GM23248 (cell line): ENCODE results near the gene SCAF4. TPM values are rescaled to one million over a fixed set of nuclear protein-coding genes. Genes with fewer than 3 reads are reported as not detected.
"Not testable (repeated sequence)": the region's sequence is repeated elsewhere in the genome, so short reads cannot be mapped to it uniquely, and the experiment has no call there.

Experiments
- DNase-seq: peaks from one replicate; pipeline ENCODE4 v3.0.0-alpha.2; 2015
- H2AFZ ChIP-seq: fragments of 200-600 bp; sonication (generic); 2 replicates; pipeline ENCODE4 v1.6.1; 2016; ENCODE audit warnings: antibody characterized with exemption
- H3F3A ChIP-seq: fragments of 200-600 bp; sonication (generic); 2 replicates; pipeline ENCODE4 v1.6.1; 2016; ENCODE audit warnings: mild to moderate bottlenecking, antibody characterized with exemption, mixed run types; ENCODE audit not compliant: insufficient read depth
- H3K27ac ChIP-seq: fragments of 200-600 bp; sonication (generic); 2 replicates; pipeline ENCODE4 v1.5.1; 2016; ENCODE audit warnings: mild to moderate bottlenecking
- H3K27me3 ChIP-seq: fragments of 200-600 bp; sonication (generic); replicated peaks from 2 replicates; pipeline ENCODE4 v1.6.1; 2016; ENCODE audit warnings: mild to moderate bottlenecking; ENCODE audit not compliant: insufficient read depth
- H3K36me3 ChIP-seq: fragments of 200-600 bp; sonication (generic); 2 replicates; pipeline ENCODE4 v1.6.1; 2016; ENCODE audit warnings: low read depth, mild to moderate bottlenecking
- H3K4me1 ChIP-seq: fragments of 200-600 bp; sonication (generic); 2 replicates; pipeline ENCODE4 v1.6.1; 2016; ENCODE audit warnings: mild to moderate bottlenecking; ENCODE audit not compliant: insufficient read depth
- H3K4me2 ChIP-seq: fragments of 200-600 bp; sonication (generic); one replicate; pipeline ENCODE4 v1.6.1; 2016; ENCODE audit warnings: mild to moderate bottlenecking; ENCODE audit not compliant: unreplicated experiment
- H3K4me3 ChIP-seq: fragments of 200-600 bp; sonication (generic); 2 replicates; pipeline ENCODE4 v1.5.1; 2016; ENCODE audit warnings: mild to moderate bottlenecking
- H3K79me2 ChIP-seq: fragments of 200-600 bp; sonication (generic); 2 replicates; pipeline ENCODE4 v1.6.1; 2016; ENCODE audit warnings: mild to moderate bottlenecking; ENCODE audit not compliant: insufficient read depth
- H3K9ac ChIP-seq: fragments of 200-600 bp; sonication (generic); 2 replicates; pipeline ENCODE4 v1.6.1; 2016; ENCODE audit warnings: mild to moderate bottlenecking
- H3K9me2 ChIP-seq: fragments of 200-600 bp; sonication (generic); 2 replicates; pipeline ENCODE4 v1.6.1; 2016; ENCODE audit warnings: mixed run types, mild to moderate bottlenecking, moderate library complexity; ENCODE audit not compliant: insufficient read depth
- H3K9me3 ChIP-seq: fragments of 200-600 bp; sonication (generic); one replicate; pipeline ENCODE4 v1.6.1; 2017; ENCODE audit warnings: low read depth
- H4K20me1 ChIP-seq: fragments of 200-600 bp; sonication (generic); 2 replicates; pipeline ENCODE4 v1.6.0; 2016; ENCODE audit not compliant: insufficient read depth
- EZH2 ChIP-seq: fragments of 200-600 bp; sonication (generic); IDR thresholded peaks from 2 replicates; pipeline ENCODE4 v1.6.1; 2018; ENCODE audit warnings: antibody characterized with exemption, mild to moderate bottlenecking; ENCODE audit not compliant: insufficient read depth, poor library complexity, severe bottlenecking
- EZH2phosphoT487 ChIP-seq: fragments of 200-600 bp; sonication (generic); IDR thresholded peaks from 2 replicates; pipeline ENCODE4 v1.6.1; 2018; ENCODE audit warnings: antibody characterized with exemption, moderate library complexity, mild to moderate bottlenecking, low read depth; ENCODE audit not compliant: insufficient read depth
- WGBS, 2 experiments: methylation state at CpG; one replicate each; pipeline ENCODE4 v1.1.6; 2015 to 2017; ENCODE audit warnings: low lambda C conversion rate in 2 of 2, low coverage in 1 of 2; ENCODE audit errors: missing lambda C conversion rate in 2 of 2; 5-methylcytosine and 5-hydroxymethylcytosine counted together
- in situ Hi-C: fragments of 300-500 bp; cut with MboI; formaldehyde crosslinking; loops from 2 replicates; pipeline ENCODE4 v1.15.0; 2020
- polyA plus RNA-seq: library from polyadenylated mRNA; unstranded; fragments of >200 nt; fragmentation: Nextera tagmentation; extraction: Ambion mirVana; gene quantifications from 2 replicates; pipeline ENCODE4 v1.2.1, GENCODE V29; 2016
- total RNA-seq: library from RNA; depleted of rRNA; stranded (reverse); fragments of >200 nt; shearing (Covaris generic); gene quantifications from 2 replicates; pipeline ENCODE4 v1.2.3, GENCODE V29; 2014

The SCAF4 gene
- total and polyA plus RNA-seq, 2 experiments from 2014 or later = 3.2 to 19.4 TPM

DNA sequence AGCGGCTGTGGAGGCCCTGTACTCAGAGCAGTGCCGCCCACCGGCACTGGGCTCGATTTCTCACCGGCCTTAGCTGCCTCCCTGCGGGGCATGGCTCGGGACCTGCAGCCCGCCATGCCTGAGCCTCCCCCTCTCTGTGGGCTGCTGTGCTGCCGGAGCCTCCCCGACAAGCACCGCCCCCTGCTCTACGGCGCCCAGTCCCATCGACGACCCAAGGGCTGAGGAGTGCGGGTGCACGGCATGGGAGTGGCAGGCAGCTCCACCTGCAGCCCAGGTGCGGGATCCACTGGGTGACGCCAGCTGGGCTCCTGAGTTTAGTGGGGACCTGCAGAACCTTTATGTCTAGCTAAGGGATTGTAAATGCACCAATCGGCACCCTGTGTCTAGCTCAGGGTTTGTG lies 77.6 kb downstream of the SCAF4 start:
- no peaks in the 10 kb centered on the region for H3K79me2 ChIP-seq
- H3K4me2 ChIP-seq = no peak overlapping the region
- H3K9ac ChIP-seq = no peak overlapping the region
- no peaks in the 10 kb centered on the region for H3K9me2 ChIP-seq
- no peaks in the 10 kb centered on the region for H3K27me3 ChIP-seq
- TF ChIP-seq EZH2phosphoT487 (no peak), EZH2 (no peak)
- no peak overlapping the region for H3K4me3 ChIP-seq
- H2AFZ ChIP-seq = no peak overlapping the region
- H3K36me3 ChIP-seq = no peaks in the 10 kb centered on the region
- in situ Hi-C loops = no loop called here
- H3K27ac ChIP-seq = no peak overlapping the region
- H3F3A ChIP-seq = no peaks in the 10 kb centered on the region
- H4K20me1 ChIP-seq = no peaks in the 10 kb centered on the region
- H3K9me3 ChIP-seq = no peaks in the 10 kb centered on the region
- no peak for DNase-seq
- WGBS, 2 experiments = 96% methylated on average over 19 to 20 of the region's 20 CpGs
- H3K4me1 ChIP-seq = no peaks in the 10 kb centered on the region; the same call in 1 of the 2 replicates

DNA sequence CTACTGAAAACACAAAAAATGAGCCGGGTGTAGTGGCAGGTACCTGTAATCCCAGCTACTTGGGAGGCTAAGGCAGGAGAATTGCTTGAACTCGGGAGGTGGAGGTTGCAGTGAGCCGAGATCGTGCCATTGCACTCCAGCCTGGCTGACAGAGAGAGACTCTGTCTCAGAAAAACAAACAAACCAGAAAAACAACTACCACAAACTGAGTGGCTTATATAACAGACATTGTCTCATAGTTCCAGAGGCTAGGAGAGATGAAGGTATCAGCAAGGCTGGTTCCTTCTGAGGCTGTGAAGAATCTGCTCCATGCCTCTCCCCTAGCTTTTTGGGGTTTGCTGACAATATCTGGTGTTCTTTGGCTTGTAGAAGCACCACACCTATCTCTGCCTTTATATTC lies 80.4 kb downstream of the SCAF4 start:
- WGBS, 2 experiments = 86 to 89% methylated on average over 4 of the region's 4 CpGs
- H3K27ac ChIP-seq, H3K36me3 ChIP-seq, H3K79me2 ChIP-seq, H3K9me3 ChIP-seq, H2AFZ ChIP-seq, H3K4me3 ChIP-seq, H3K9ac ChIP-seq, DNase-seq, H3K9me2 ChIP-seq, H3K4me2 ChIP-seq, H4K20me1 ChIP-seq, H3F3A ChIP-seq, H3K27me3 ChIP-seq, in situ Hi-C loops, H3K4me1 ChIP-seq: not testable (repeated sequence)

DNA sequence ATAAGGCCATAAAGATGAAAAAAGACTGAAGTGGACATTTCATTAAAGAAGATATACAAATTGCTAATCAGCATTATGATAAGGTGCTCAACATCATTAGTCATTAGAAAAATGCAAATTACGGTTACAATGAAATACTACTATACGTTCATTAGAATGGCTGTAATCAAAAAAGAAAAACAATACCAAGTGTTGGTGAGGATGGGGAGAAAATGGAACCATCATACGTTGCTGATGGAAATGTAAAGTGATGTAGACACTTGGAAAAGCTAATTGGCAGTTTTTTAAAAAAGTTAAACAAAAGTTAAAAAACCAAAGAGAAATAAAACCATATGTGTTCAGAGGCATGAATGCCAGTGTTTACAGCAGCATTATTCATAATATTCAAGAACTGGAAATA lies 81.0 kb downstream of the SCAF4 start:
- DNase-seq = no peak
- WGBS, 2 experiments = 84 to 87% methylated on average over 3 of the region's 3 CpGs
- H3K27ac ChIP-seq = no peak overlapping the region
- H3K9me2 ChIP-seq = no peaks in the 10 kb centered on the region
- no peak for TF ChIP-seq EZH2
- in situ Hi-C loops = no loop called here
- H3K4me3 ChIP-seq = no peak overlapping the region
- H4K20me1 ChIP-seq = no peaks in the 10 kb centered on the region
- no peaks in the 10 kb centered on the region for H3K27me3 ChIP-seq
- no peaks in the 10 kb centered on the region for H3K79me2 ChIP-seq
- no peak overlapping the region for H3K4me2 ChIP-seq
- no peaks in the 10 kb centered on the region for H3F3A ChIP-seq
- H3K4me1 ChIP-seq = no peaks in the 10 kb centered on the region
- H3K9ac ChIP-seq = no peak overlapping the region
- H2AFZ ChIP-seq = no peak overlapping the region
- no peaks in the 10 kb centered on the region for H3K9me3 ChIP-seq
- no peaks in the 10 kb centered on the region for H3K36me3 ChIP-seq

DNA sequence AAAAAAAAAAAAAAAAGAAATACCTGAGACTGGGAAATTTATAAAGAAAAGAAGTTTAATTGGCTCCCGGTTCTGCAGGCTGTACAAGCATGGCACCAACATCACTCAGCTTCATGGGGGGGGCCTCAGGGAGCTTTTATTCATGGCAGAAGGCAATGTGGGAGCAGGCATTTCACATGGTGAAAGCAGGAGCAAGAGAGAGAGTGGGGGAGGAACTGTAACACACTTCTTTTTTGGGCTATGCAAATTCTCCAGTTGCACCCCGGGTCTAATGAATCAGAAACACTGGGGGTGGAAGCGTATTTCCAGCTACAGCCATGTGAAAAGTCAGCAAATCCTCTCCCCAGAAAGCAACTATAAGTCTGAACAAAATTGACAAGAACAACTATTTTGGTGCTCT lies 84.3 kb downstream of the SCAF4 start:
- Histone ChIP-seq H2AFZ (no peak overlapping the region), H3K36me3 (no peaks in the 10 kb centered on the region), H3F3A (no peaks in the 10 kb centered on the region), H3K27me3 (no peaks in the 10 kb centered on the region), H4K20me1 (no peaks in the 10 kb centered on the region), H3K79me2 (no peaks in the 10 kb centered on the region), H3K4me1 (no peaks in the 10 kb centered on the region), H3K9ac (no peak overlapping the region), H3K9me3 (no peaks in the 10 kb centered on the region), H3K4me3 (no peak overlapping the region), H3K9me2 (no peaks in the 10 kb centered on the region), H3K27ac (no peak overlapping the region), H3K4me2 (no peak overlapping the region)
- WGBS, 2 experiments = 61 to 72% methylated on average over 3 of the region's 3 CpGs
- no peak for DNase-seq
- TF ChIP-seq EZH2phosphoT487 (no peak), EZH2 (no peak)
- in situ Hi-C loops = no loop called here

DNA sequence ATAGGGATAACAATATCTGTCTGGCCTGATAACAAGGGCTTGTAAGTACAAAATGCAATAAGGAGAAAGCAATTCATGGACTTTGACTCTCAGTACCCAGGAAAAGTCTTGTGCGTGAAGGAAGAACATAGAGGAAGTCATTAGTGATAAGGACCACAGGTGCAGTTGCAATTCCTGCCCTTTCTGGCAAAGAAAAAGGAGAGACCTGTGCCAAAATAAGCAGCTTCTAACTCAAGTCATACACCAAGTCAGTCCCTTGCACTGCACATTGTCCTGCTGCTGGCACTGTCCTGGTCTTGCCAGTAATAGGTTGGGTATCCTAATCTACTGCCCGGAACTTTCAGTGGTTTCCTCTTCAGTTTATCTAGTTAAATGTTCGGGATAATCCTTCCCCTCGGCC lies 87.3 kb downstream of the SCAF4 start:
- Histone ChIP-seq H3K79me2 (no peaks in the 10 kb centered on the region), H4K20me1 (no peaks in the 10 kb centered on the region), H2AFZ (no peak overlapping the region), H3K27ac (no peak overlapping the region), H3K4me3 (no peak overlapping the region), H3K36me3 (no peaks in the 10 kb centered on the region), H3K4me2 (no peak overlapping the region), H3K9me3 (no peaks in the 10 kb centered on the region), H3K9ac (no peak overlapping the region), H3K27me3 (no peaks in the 10 kb centered on the region), H3F3A (no peaks in the 10 kb centered on the region), H3K4me1 (no peaks in the 10 kb centered on the region), H3K9me2 (no peaks in the 10 kb centered on the region)
- TF ChIP-seq EZH2phosphoT487 (no peak), EZH2 (no peak)
- no peak for DNase-seq
- WGBS, 2 experiments = 65% methylated on average over 4 of the region's 4 CpGs
- in situ Hi-C loops = no loop called here
